H9 (cell line): ENCODE data around the gene GNPAT. TPM values are rescaled to one million over a fixed set of nuclear protein-coding genes. Genes with fewer than 3 reads are reported as not detected.

Experiments
- DNase-seq: peaks from one replicate; pipeline ENCODE4 v3.0.0-alpha.2; 2017
- H2AFZ ChIP-seq: one replicate; pipeline ENCODE4 v1.6.1; 2013; ENCODE audit warnings: mild to moderate bottlenecking, low read length, control low read depth, moderate library complexity
- H2AK5ac ChIP-seq: 2 replicates; pipeline ENCODE4 v1.6.1; 2013; ENCODE audit warnings: low read length, control low read depth, mixed read lengths; ENCODE audit not compliant: insufficient read length
- H2BK120ac ChIP-seq: one replicate; pipeline ENCODE4 v1.6.1; 2013; ENCODE audit warnings: low read depth, mild to moderate bottlenecking, low read length, control low read depth, inconsistent platforms; ENCODE audit not compliant: poor library complexity, severe bottlenecking
- H2BK12ac ChIP-seq: 2 replicates; pipeline ENCODE4 v1.6.1; 2013; ENCODE audit warnings: low read length, control low read depth, mixed read lengths, low read depth; ENCODE audit not compliant: insufficient read length
- H2BK15ac ChIP-seq: 2 replicates; pipeline ENCODE4 v1.6.1; 2013; ENCODE audit warnings: low read depth, low read length, control low read depth
- H2BK20ac ChIP-seq: one replicate; pipeline ENCODE4 v1.6.1; 2013; ENCODE audit warnings: low read depth, mild to moderate bottlenecking, low read length, control low read depth, inconsistent platforms; ENCODE audit not compliant: poor library complexity, severe bottlenecking
- H2BK5ac ChIP-seq: 2 replicates; pipeline ENCODE4 v1.6.1; 2013; ENCODE audit warnings: low read length, control low read depth, mixed read lengths; ENCODE audit not compliant: insufficient read length
- H3K14ac ChIP-seq: 2 replicates; pipeline ENCODE4 v1.6.1; 2013; ENCODE audit warnings: low read length, control low read depth; ENCODE audit not compliant: insufficient read depth
- H3K18ac ChIP-seq: 2 replicates; pipeline ENCODE4 v1.6.1; 2013; ENCODE audit warnings: low read depth, mild to moderate bottlenecking, mixed read lengths, low read length, control low read depth; ENCODE audit not compliant: insufficient read length
- H3K23ac ChIP-seq: 2 replicates; pipeline ENCODE4 v1.6.1; 2013; ENCODE audit warnings: low read length, control low read depth, mixed read lengths, low read depth; ENCODE audit not compliant: insufficient read length
- H3K23me2 ChIP-seq: 2 replicates; pipeline ENCODE4 v1.6.1; 2013; ENCODE audit warnings: low read depth, mild to moderate bottlenecking, mixed read lengths, low read length, control low read depth; ENCODE audit not compliant: insufficient read length, poor library complexity, severe bottlenecking
- H3K27ac ChIP-seq: 2 replicates; pipeline ENCODE4 v1.5.1; 2013; ENCODE audit warnings: low read length, control low read depth, mixed read lengths, low read depth; ENCODE audit not compliant: insufficient read length
- H3K27me3 ChIP-seq: 2 replicates; pipeline ENCODE4 v1.6.1; 2013; ENCODE audit warnings: low read length, control low read depth, inconsistent platforms; ENCODE audit not compliant: insufficient read depth
- H3K4ac ChIP-seq: 2 replicates; pipeline ENCODE4 v1.6.1; 2013; ENCODE audit warnings: low read depth, mild to moderate bottlenecking, control low read depth, inconsistent platforms, low read length, moderate library complexity
- H3K4me1 ChIP-seq: 2 replicates; pipeline ENCODE4 v1.6.1; 2013; ENCODE audit warnings: low read length, control low read depth, inconsistent platforms; ENCODE audit not compliant: insufficient read depth
- H3K4me2 ChIP-seq: 2 replicates; pipeline ENCODE4 v1.6.1; 2013; ENCODE audit warnings: low read length, control low read depth, mixed read lengths; ENCODE audit not compliant: insufficient read length, insufficient read depth
- H3K56ac ChIP-seq: 2 replicates; pipeline ENCODE4 v1.6.1; 2013; ENCODE audit warnings: low read depth, mild to moderate bottlenecking, mixed read lengths, low read length, control low read depth; ENCODE audit not compliant: insufficient read length
- H3K79me1 ChIP-seq: 2 replicates; pipeline ENCODE4 v1.6.1; 2013; ENCODE audit warnings: low read depth, mild to moderate bottlenecking, moderate library complexity, low read length, control low read depth, inconsistent platforms; ENCODE audit not compliant: insufficient read depth, poor library complexity, severe bottlenecking
- H3K79me2 ChIP-seq: 2 replicates; pipeline ENCODE4 v1.6.1; 2013; ENCODE audit warnings: low read length, control low read depth, inconsistent platforms; ENCODE audit not compliant: insufficient read depth
- H3K9ac ChIP-seq: 2 replicates; pipeline ENCODE4 v1.6.1; 2013; ENCODE audit warnings: low read length, control low read depth, mixed read lengths; ENCODE audit not compliant: insufficient read length; ENCODE audit errors: extremely low read depth
- H3K9me3 ChIP-seq: one replicate; pipeline ENCODE4 v1.6.1; 2013; ENCODE audit warnings: low read depth, low read length, inconsistent platforms; ENCODE audit not compliant: control insufficient read depth
- H3T11ph ChIP-seq: one replicate; pipeline ENCODE4 v1.6.1; 2013; ENCODE audit warnings: mild to moderate bottlenecking, low read length, control low read depth, inconsistent platforms
- H4K20me1 ChIP-seq: one replicate; pipeline ENCODE4 v1.6.1; 2013; ENCODE audit not compliant: control insufficient read depth, insufficient read length, insufficient read depth
- H4K5ac ChIP-seq: 2 replicates; pipeline ENCODE4 v1.6.1; 2013; ENCODE audit warnings: low read depth, mild to moderate bottlenecking, mixed read lengths, low read length, control low read depth; ENCODE audit not compliant: insufficient read length
- H4K8ac ChIP-seq: replicated peaks from 2 replicates; pipeline ENCODE4 v1.6.1; 2013; ENCODE audit warnings: low read length, control low read depth, mixed read lengths, low read depth; ENCODE audit not compliant: insufficient read length
- H4K91ac ChIP-seq: 2 replicates; pipeline ENCODE4 v1.6.1; 2013; ENCODE audit warnings: low read depth, mild to moderate bottlenecking, moderate library complexity, mixed read lengths, low read length, control low read depth; ENCODE audit not compliant: insufficient read length
- H3K27ac Mint-ChIP-seq, 3 experiments: 2 replicates in 2 of 3; 3 replicates in 1 of 3; pipeline ENCODE4 v1.8.0; 2020 to 2021; ENCODE audit warnings: mixed read lengths in 3 of 3, mild to moderate bottlenecking in 1 of 3, moderate library complexity in 1 of 3
- H3K27me3 Mint-ChIP-seq: 2 replicates; pipeline ENCODE4 v1.8.0; 2021; ENCODE audit warnings: low read depth, mild to moderate bottlenecking, moderate library complexity, mixed read lengths
- H3K36me3 Mint-ChIP-seq, 3 experiments: 2 replicates in 2 of 3; 3 replicates in 1 of 3; pipeline ENCODE4 v1.8.0; 2020 to 2021; ENCODE audit warnings: low read depth in 3 of 3, mixed read lengths in 3 of 3; ENCODE audit not compliant: insufficient read depth in 1 of 3
- H3K4me1 Mint-ChIP-seq, 2 experiments: 2 replicates each; pipeline ENCODE4 v1.8.0; 2020; ENCODE audit warnings: mixed read lengths in 2 of 2
- H3K4me3 Mint-ChIP-seq, 2 experiments: 2 replicates in 1 of 2; 3 replicates in 1 of 2; pipeline ENCODE4 v1.8.0; 2020 to 2021; ENCODE audit warnings: mild to moderate bottlenecking in 2 of 2, mixed read lengths in 2 of 2, moderate library complexity in 1 of 2
- H3K9me3 Mint-ChIP-seq, 2 experiments: 2 replicates in 1 of 2; 3 replicates in 1 of 2; pipeline ENCODE4 v1.8.0; 2020; ENCODE audit warnings: mild to moderate bottlenecking in 2 of 2, mixed read lengths in 2 of 2, moderate library complexity in 1 of 2
- CTCF ChIP-seq: fragments of 200-600 bp; sonication (generic); conservative IDR thresholded peaks from 3 replicates; pipeline ENCODE4 v1.8.0; 2021; ENCODE audit warnings: antibody characterized with exemption, mild to moderate bottlenecking
- WGBS: extraction: QIAGEN DNeasy Blood & Tissue Kit; methylation state at CpG from one replicate; pipeline ENCODE4 v1.1.7; 2013; ENCODE audit warnings: missing lambda C conversion rate, low lambda C conversion rate, mixed read lengths; ENCODE audit not compliant: insufficient read length; ENCODE audit errors: extremely low coverage; 5-methylcytosine and 5-hydroxymethylcytosine counted together
- total RNA-seq: library from RNA; stranded (reverse); gene quantifications from 2 replicates; pipeline ENCODE4 v1.2.1, GENCODE V29; 2021

The GNPAT gene
- total RNA-seq, 1 experiment from 2014 or later: 38.1 TPM

- Mint-ChIP-seq H3K4me3 (no peak overlapping the region), H3K4me1 (peaks cover 0 to 2% of the 10 kb centered on the region in 2 experiments; a peak in 1 of 4 replicates), H3K27ac (no peak overlapping the region), H3K36me3 (peaks cover 3 to 30% (median 12%) of the 10 kb centered on the region in 3 experiments; a peak in 6 of 7 replicates), H3K27me3 (peaks cover 2% of the 10 kb centered on the region), H3K9me3 (no peaks in the 10 kb centered on the region; a peak in 1 of 5 replicates)
- WGBS: no CpG with 5 or more reads among the region's 1 CpG
- Histone ChIP-seq H3K23me2 (no peaks in the 10 kb centered on the region), H4K5ac (no peak overlapping the region), H3K4me2 (no peak overlapping the region), H3K27me3 (no peaks in the 10 kb centered on the region), H2BK20ac (no peak overlapping the region), H2BK12ac (no peak overlapping the region), H3K56ac (no peak overlapping the region), H3K4me1 (no peaks in the 10 kb centered on the region), H3T11ph (no peak overlapping the region), H3K79me2 (no peaks in the 10 kb centered on the region), H2BK5ac (no peak overlapping the region), H3K18ac (no peak overlapping the region), H3K23ac (no peak overlapping the region), H2BK15ac (no peak overlapping the region), H4K91ac (no peak overlapping the region), H3K9ac (no peak overlapping the region), H3K14ac (no peak overlapping the region), H3K79me1 (no peaks in the 10 kb centered on the region), H4K8ac (no peak overlapping the region), H2AFZ (no peak overlapping the region), H3K9me3 (no peaks in the 10 kb centered on the region), H3K4ac (no peak overlapping the region), H4K20me1 (no peaks in the 10 kb centered on the region), H2AK5ac (no peak overlapping the region), H2BK120ac (no peak overlapping the region), H3K27ac (no peak overlapping the region)
- no peak for TF ChIP-seq CTCF
- no peak for DNase-seq
Observed at GRCh38 chr1:231279081-231279480, 38.1 kb downstream of the GNPAT start.
